DMS 273 treated with DMSO at 0.1 percent for 48 hours (cell line): ENCODE data around the gene U2AF2.
A peak's percentile ranks its signal among the peaks of the same experiment; 100 is the strongest.

Experiments
- DNase-seq: peaks from one replicate; lab custom pipeline; 2025; lab: John Stamatoyannopoulos, UW

Gene U2AF2

DNA sequence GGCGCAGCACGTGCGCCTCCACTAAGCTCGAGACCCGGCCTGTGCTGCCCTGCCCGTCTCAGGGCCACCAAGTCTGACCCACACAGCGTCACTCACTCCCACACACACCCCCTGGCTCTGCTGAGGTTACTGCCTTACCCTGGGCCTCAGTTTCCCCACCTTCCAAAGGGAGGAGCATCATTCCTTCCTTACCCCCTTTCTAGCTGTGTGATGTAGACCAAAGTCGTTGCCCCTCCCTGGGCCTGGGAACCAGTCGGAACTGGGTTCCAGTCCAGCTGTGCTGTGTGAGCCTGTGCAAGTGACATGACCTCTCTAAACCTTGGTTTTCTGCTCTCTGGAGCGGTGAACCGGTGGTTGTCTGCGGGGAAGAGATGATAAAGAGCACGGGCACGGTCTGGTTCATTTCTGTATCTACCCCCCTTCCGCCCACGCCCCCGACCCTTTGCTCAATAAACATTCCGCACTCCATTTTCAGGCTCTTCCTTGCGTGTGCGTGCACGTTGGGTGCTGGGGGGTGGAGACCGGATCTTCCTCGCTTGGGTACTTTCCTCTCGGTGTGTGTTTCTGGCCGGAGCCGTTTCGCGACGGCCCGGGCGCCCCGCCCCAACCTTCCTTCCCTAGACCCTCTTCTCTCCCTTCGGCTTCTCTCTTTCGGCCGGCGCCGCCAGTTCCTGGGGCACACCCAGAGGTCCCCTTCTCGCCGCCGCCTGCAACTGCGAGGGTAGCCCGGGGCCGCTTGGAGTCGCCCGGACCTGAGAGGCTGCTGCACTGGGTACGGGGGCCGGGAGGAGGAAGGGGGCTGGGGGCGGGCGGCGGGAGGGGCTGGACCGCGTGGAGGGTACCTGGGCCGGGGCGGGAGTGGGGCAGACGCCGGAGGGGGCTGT lies 11.6 kb upstream of the U2AF2 start, which contains the start of gene ZNF581:
Gene ZNF581 (plus strand): TSS at position 647 of the 884 bp plus-strand sequence. CDS start 923 bp downstream, outside the sequence.
- DNase-seq, result peak; percentile 46

DNA sequence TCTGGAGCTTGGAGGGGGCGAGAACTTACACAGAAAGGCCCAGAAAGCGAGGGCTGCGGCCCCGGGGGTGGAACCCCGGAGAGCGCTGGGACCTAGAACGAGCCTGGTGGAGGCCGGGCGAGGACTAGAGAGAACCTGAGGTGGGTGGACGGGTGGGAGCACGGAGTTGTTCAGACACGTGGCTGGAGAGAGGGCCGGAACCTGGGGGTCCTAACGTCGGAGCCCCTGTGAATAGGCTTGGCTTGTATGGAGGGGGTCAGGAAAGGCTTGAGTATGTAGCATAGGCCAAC lies 11.0 kb upstream of the U2AF2 start:
- no peak for DNase-seq

DNA sequence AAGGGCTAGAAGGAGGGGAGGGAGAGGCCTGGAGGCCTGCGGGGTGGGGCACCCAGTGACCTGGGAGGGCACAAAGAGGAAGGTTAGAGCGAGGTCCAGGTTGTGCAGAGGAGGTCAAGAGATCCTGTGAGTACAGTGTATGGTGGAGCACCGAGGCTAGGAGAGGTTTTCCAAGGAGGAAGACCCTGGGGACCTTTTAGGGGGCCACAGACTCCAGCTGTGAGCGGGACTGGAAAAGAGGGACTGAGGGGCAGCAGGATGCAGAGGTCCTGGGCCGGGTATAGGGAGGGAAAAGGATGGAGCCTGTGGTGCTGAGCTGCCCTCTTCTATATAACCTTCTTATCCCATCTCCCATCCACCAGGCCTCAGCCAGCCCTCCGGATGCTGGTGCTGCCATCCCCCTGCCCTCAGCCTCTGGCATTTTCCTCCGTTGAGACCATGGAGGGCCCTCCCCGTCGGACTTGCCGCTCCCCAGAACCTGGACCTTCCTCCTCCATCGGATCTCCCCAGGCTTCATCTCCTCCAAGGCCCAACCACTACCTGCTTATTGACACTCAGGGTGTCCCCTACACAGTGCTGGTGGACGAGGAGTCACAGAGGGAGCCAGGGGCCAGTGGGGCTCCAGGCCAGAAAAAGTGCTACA lies 10.5 kb upstream of the U2AF2 start:
- DNase-seq, result no peak

DNA sequence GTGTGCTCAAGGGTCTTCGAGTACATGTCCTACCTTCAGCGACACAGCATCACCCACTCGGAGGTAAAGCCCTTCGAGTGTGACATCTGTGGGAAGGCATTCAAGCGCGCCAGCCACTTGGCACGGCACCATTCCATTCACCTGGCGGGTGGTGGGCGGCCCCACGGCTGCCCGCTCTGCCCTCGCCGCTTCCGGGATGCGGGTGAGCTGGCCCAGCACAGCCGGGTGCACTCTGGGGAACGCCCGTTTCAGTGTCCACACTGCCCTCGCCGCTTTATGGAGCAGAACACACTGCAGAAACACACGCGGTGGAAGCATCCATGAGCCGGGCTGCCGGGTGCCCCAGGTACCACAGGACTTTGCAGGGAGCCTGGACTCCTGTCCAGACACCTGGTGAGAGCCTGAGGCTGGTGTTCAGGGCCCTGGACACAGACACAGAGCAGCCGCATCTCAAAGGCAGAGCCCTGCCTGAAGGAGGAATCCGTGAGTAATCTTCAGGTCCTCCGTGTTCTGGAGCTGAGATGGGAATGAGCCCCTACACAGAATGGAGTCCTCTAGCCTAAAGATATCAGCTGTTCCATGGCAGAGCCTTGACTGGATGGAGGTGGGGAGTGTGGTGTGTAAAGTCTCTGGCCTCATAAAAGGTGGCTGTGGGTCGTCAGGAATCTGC lies 9.9 kb upstream of the U2AF2 start:
- no peak for DNase-seq

DNA sequence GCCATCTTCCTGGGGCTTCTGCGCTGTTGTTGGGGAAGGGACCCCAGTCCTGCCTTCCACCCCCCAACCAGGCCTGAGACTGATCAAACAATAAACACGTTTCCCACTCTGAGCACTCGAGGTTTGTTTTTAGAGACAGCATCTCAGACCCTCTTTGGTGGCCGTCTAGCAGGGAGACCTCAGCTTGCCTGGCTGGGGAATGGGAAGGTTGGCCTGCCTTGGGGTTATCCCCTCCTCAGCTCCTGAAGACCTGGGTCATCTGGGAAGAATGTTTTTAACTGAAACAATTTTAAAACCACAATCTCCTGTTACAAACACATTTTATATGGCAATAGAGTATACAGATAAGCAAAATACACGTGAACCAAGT lies 9.3 kb upstream of the U2AF2 start:
- DNase-seq, result no peak

- no peak for DNase-seq
These were observed 7.7 kb upstream of the U2AF2 start for GRCh38 chr19:55646889-55647731.

DNA sequence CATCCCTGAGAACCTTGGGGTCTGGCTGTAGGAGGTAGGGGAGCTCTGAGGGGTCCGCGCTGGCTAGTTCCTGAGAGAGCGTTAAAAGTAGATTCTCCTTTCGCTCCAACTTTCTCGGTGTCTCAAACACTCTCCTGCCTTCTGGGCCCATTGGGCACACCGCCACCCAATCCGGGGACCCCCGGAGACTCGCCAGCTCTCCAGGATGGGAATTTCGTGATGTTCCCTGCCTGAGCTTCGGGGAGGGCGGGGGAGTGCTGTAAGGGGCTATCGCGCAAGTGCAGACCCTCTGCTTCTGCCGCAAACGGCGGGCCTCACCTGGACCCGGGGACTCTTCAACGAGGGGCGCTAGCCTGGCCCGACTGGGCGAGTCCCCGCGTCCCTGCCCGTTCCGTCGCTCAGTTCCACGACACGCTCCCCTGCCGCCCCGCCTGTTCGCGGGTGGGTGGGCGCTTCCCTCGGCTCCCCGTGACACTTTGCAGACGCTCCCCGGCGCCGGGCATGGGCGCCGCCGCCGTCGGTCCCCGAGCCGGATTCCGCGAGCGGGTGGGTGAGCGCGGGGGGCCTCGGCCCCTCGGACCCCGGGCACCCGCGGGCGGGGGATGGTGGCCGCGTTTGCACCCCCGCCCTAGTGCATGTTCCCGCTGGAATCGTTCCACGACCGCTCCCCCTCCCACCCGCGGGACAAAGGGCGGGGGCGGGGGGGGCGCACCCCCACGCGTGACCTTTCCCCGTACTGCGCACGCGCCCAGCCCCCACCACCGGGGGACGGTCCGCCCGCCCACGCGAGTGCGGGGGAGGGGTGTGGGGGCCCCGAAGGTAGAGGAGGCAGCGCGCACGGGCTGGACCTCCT lies 6.9 kb upstream of the U2AF2 start, which contains the start of gene CCDC106:
Gene CCDC106 (plus strand): TSS at position 481 of the 853 bp plus-strand sequence. CDS start 835 bp downstream, outside the sequence.
- no peak for DNase-seq

- DNase-seq, result no peak
These were observed 6.1 kb upstream of the U2AF2 start for GRCh38 chr19:55648585-55649267.

- DNase-seq, result no peak
These were observed 5.3 kb upstream of the U2AF2 start for GRCh38 chr19:55649268-55650125.

- DNase-seq, result no peak
These were observed 4.7 kb upstream of the U2AF2 start for GRCh38 chr19:55650126-55650557.

DNA sequence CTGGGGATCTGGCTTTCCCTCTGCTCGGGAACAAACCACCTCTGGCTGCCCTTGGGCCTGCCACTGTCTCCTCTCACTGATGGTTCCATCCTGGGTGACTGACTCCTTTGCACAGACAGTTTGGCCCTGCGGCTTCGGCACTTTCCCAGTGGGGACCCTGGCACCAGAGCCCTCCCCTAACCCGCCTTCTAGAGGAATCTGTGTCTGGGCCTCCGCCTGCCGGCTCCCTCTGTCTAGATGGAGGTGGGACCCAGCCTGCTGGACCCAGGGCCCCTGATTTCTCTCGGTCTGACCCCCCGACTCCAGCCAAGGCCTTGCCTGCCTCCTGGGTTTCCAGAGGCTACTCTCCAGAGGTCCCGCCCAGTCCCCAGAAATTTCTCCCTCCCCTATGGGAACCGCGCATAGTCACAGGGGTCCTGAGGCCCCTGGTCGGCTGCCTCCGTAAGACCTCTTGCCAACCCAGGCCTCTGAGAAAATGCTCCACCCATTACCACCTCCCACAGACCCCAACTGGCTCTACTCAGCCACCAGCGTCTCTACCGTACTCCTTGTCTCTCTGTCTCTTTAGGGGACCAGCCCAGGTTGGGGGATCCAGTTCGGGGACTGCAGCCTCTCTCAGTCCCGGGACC lies 4.1 kb upstream of the U2AF2 start:
- DNase-seq, result no peak

- DNase-seq, result no peak
These were observed 3.6 kb upstream of the U2AF2 start for GRCh38 chr19:55651236-55651635.

GRCh38 chr19:55652311-55653128 lies 2.3 kb upstream of the U2AF2 start:
- DNase-seq, result no peak

- DNase-seq, result peak; percentile 94
These were observed 1.0 kb upstream of the U2AF2 start for GRCh38 chr19:55653651-55654322.

GRCh38 chr19:55654323-55654867 lies 440 bp upstream of the U2AF2 start:
- peak; percentile 96 for DNase-seq

DNA sequence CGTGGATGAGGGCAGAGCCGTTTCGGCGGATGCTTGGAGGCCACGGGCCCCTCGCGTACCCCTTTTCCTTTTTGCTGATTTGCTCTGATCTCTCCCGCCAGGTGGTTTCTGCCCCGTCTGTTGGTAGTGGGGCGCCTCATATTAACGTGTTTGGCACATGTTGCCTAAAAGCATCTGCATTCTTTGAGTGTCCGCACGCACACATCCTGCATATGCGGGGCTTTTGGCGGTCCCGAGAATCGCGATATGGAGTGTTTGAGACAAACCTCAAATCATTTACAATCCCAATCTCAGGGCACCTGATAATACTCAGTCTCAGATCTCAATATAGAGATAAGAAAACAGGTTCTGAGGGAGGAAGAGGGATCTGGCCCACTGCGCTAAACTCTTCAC lies 809 bp downstream of the U2AF2 start:
- no peak for DNase-seq

DNA sequence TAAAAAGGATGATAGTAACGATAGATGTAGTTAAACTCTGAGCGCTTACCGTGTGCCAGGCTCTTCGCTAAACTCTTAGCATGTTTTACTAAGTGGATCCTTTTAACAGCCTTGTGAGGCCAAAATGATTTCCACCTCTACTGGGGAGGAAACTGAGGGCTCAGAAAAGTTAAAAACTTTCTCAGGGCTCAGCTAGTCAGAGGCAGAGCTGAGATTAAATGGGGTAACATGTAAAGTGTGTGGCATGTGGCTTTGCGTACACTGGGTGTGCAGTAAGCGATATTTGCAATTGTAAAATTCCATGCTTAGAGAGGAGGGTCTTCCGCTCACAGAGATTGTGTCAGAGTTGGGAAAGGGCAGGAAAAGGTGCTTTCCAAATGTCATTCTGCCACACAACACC lies 1.7 kb downstream of the U2AF2 start:
- no peak for DNase-seq
